H1 (cell line): Measurements from ENCODE around the gene DDX1. TPM values are rescaled to one million over a fixed set of nuclear protein-coding genes. Genes with fewer than 3 reads are reported as not detected.

Experiments
- CTCF ChIA-PET: fragments of 300-600 bp; sonication (Branson Sonifier 250); formaldehyde crosslinking; loops from one replicate; lab custom pipeline; 2021; ENCODE audit not compliant: partially characterized antibody; lab: Charles Lee
- POLR2A ChIA-PET: fragments of 300-600 bp; sonication (Branson Sonifier 250); formaldehyde crosslinking; loops from one replicate; lab custom pipeline; 2021; ENCODE audit warnings: inconsistent platforms; ENCODE audit not compliant: partially characterized antibody; lab: Charles Lee
- DNase-seq, 2 experiments: peaks; one replicate each; pipeline versions ENCODE4 v3.0.0 to v3.0.0-alpha.2; 2010 to 2022; ENCODE audit warnings: low spot score in 2 of 2, low read depth in 1 of 2, mixed read lengths in 1 of 2
- FAIRE-seq: peaks from 2 replicates; lab custom pipeline; 2011; peaks lifted over from hg19 to GRCh38; lab: Jason Lieb, UNC
- H2AFZ ChIP-seq: 2 replicates; pipeline ENCODE4 v1.8.1; 2012; ENCODE audit warnings: low read length, inconsistent platforms
- H2AK5ac ChIP-seq: 2 replicates; pipeline ENCODE4 v1.6.1; 2013; ENCODE audit warnings: low read depth, low read length
- H2BK120ac ChIP-seq: replicated peaks from 2 replicates; pipeline ENCODE3; 2013; ENCODE audit warnings: low read depth, low read length, inconsistent platforms
- H2BK12ac ChIP-seq: 2 replicates; pipeline ENCODE4 v1.6.1; 2013; ENCODE audit warnings: low read depth, low read length
- H2BK15ac ChIP-seq: 2 replicates; pipeline ENCODE4 v1.6.1; 2013; ENCODE audit warnings: low read length
- H2BK20ac ChIP-seq: 2 replicates; pipeline ENCODE4 v1.6.1; 2013; ENCODE audit warnings: low read length
- H2BK5ac ChIP-seq: 2 replicates; pipeline ENCODE4 v1.6.1; 2013; ENCODE audit warnings: low read depth, low read length
- H3K14ac ChIP-seq: 2 replicates; pipeline ENCODE4 v1.6.1; 2013; ENCODE audit warnings: inconsistent platforms; ENCODE audit not compliant: insufficient read length
- H3K18ac ChIP-seq: 2 replicates; pipeline ENCODE4 v1.6.1; 2013; ENCODE audit warnings: low read length; ENCODE audit errors: extremely low read depth
- H3K23ac ChIP-seq: 2 replicates; pipeline ENCODE4 v1.6.1; 2013; ENCODE audit warnings: inconsistent platforms; ENCODE audit not compliant: insufficient read length
- H3K23me2 ChIP-seq: 2 replicates; pipeline ENCODE4 v1.6.1; 2013; ENCODE audit warnings: low read depth, low read length
- H3K27ac ChIP-seq: 2 replicates; pipeline ENCODE4 v1.6.1; 2011; ENCODE audit warnings: low read depth, low read length, inconsistent platforms
- H3K27me3 ChIP-seq, 4 experiments: replicated peaks in 1 of 4; 1 replicate in 1 of 4; 2 replicates in 3 of 4; pipeline versions ENCODE4 v1.6.1 to v1.8.1; 2011 to 2013; ENCODE audit warnings: low read length in 3 of 4, mild to moderate bottlenecking in 3 of 4, inconsistent platforms in 2 of 4, mixed read lengths in 2 of 4, moderate library complexity in 1 of 4; ENCODE audit not compliant: control insufficient read depth in 3 of 4, insufficient read depth in 3 of 4; ENCODE audit errors: extremely low read depth in 1 of 4
- H3K36me3 ChIP-seq, 4 experiments: 2 replicates each; pipeline versions ENCODE4 v1.6.1 to v1.8.1; 2011 to 2013; ENCODE audit warnings: mild to moderate bottlenecking in 4 of 4, low read length in 3 of 4, moderate library complexity in 2 of 4, control low read depth in 1 of 4, inconsistent platforms in 1 of 4; ENCODE audit not compliant: insufficient read depth in 4 of 4, control insufficient read depth in 2 of 4
- H3K4ac ChIP-seq: replicated peaks from 2 replicates; pipeline ENCODE3; 2013; ENCODE audit warnings: low read length, low read depth, mixed read lengths, inconsistent platforms; ENCODE audit not compliant: insufficient read length
- H3K4me1 ChIP-seq, 4 experiments: replicated peaks in 1 of 4; 1 replicate in 1 of 4; 2 replicates in 3 of 4; pipeline versions ENCODE4 v1.6.1 to v1.8.1; 2011 to 2013; ENCODE audit warnings: low read length in 3 of 4, inconsistent platforms in 2 of 4, mixed read lengths in 1 of 4; ENCODE audit not compliant: insufficient read depth in 4 of 4, control insufficient read depth in 3 of 4
- H3K4me2 ChIP-seq, 2 experiments: 2 replicates each; pipeline versions ENCODE4 v1.6.1 to v1.8.1; 2011 to 2013; ENCODE audit warnings: low read depth in 2 of 2, low read length in 2 of 2, control low read depth in 1 of 2, inconsistent platforms in 1 of 2, mild to moderate bottlenecking in 1 of 2; ENCODE audit not compliant: insufficient read depth in 1 of 2
- H3K4me3 ChIP-seq, 4 experiments: fragments of 200-600, 300-600 bp in 1 of 4; sonication (generic), shearing (Covaris generic), sonication (Bioruptor Twin) in 1 of 4; 2 replicates each; pipeline versions ENCODE4 v1.5.1 to v1.8.1; 2011 to 2016; ENCODE audit warnings: low read length in 4 of 4, low read depth in 3 of 4, control low read depth in 2 of 4, inconsistent platforms in 2 of 4, mild to moderate bottlenecking in 2 of 4, mixed read lengths in 1 of 4, moderate library complexity in 1 of 4; ENCODE audit not compliant: insufficient read depth in 2 of 4; ENCODE audit errors: extremely low read depth in 1 of 4
- H3K56ac ChIP-seq: replicated peaks from 2 replicates; pipeline ENCODE3; 2013; ENCODE audit warnings: low read depth, mild to moderate bottlenecking, mixed read lengths, low read length, inconsistent platforms; ENCODE audit not compliant: insufficient read length
- H3K79me1 ChIP-seq: 2 replicates; pipeline ENCODE4 v1.6.1; 2013; ENCODE audit warnings: low read depth, low read length, control low read depth
- H3K79me2 ChIP-seq, 2 experiments: 2 replicates each; pipeline versions ENCODE4 v1.6.1 to v1.8.1; 2012 to 2013; ENCODE audit warnings: low read length in 2 of 2, mild to moderate bottlenecking in 2 of 2, inconsistent platforms in 1 of 2; ENCODE audit not compliant: insufficient read depth in 2 of 2, control insufficient read depth in 1 of 2
- H3K9ac ChIP-seq, 4 experiments: replicated peaks in 1 of 4; 1 replicate in 1 of 4; 2 replicates in 3 of 4; pipeline versions ENCODE4 v1.6.1 to v1.8.1; 2011 to 2013; ENCODE audit warnings: low read depth in 3 of 4, low read length in 3 of 4, control low read depth in 2 of 4, mild to moderate bottlenecking in 2 of 4, moderate library complexity in 2 of 4, inconsistent platforms in 1 of 4; ENCODE audit errors: extremely low read depth in 1 of 4
- H3K9me3 ChIP-seq, 2 experiments: 2 replicates each; pipeline versions ENCODE4 v1.6.1 to v1.8.1; 2012 to 2013; ENCODE audit warnings: mild to moderate bottlenecking in 2 of 2, moderate library complexity in 2 of 2, control low read depth in 1 of 2, inconsistent platforms in 1 of 2, low read depth in 1 of 2, low read length in 1 of 2, mixed read lengths in 1 of 2; ENCODE audit not compliant: insufficient read depth in 2 of 2
- H4K20me1 ChIP-seq, 2 experiments: replicated peaks in 1 of 2; 2 replicates each; pipeline versions ENCODE3 to v1.8.1; 2011 to 2013; ENCODE audit warnings: inconsistent platforms in 2 of 2, low read length in 2 of 2, mild to moderate bottlenecking in 1 of 2; ENCODE audit not compliant: insufficient read depth in 2 of 2, control insufficient read depth in 1 of 2
- H4K5ac ChIP-seq: 2 replicates; pipeline ENCODE4 v1.6.1; 2013; ENCODE audit warnings: low read length, low read depth, mixed read lengths, inconsistent platforms; ENCODE audit not compliant: insufficient read length
- H4K8ac ChIP-seq: 2 replicates; pipeline ENCODE4 v1.8.0; 2013; ENCODE audit warnings: mild to moderate bottlenecking, moderate library complexity, low read length, inconsistent platforms; ENCODE audit not compliant: insufficient read depth; ENCODE audit errors: extremely low read depth
- H4K91ac ChIP-seq: replicated peaks from 2 replicates; pipeline ENCODE3; 2013; ENCODE audit warnings: low read length, mixed read lengths, inconsistent platforms; ENCODE audit not compliant: insufficient read length
- ASH2L ChIP-seq: fragments of 200-600, 300-600 bp; sonication (generic); IDR thresholded peaks from one replicate; pipeline ENCODE4 v1.7.1; 2017; ENCODE audit warnings: low read length
- CEBPB ChIP-seq: IDR thresholded peaks from 2 replicates; pipeline ENCODE4 v1.6.1; 2012; ENCODE audit warnings: low read depth, low read length
- CHD2 ChIP-seq: IDR thresholded peaks from 2 replicates; pipeline ENCODE4 v1.6.1; 2012; ENCODE audit warnings: low read length, improper control_type of control experiment
- CREB1 ChIP-seq: IDR thresholded peaks from 2 replicates; pipeline ENCODE4 v1.6.1; 2012; ENCODE audit warnings: inconsistent platforms
- CTCF ChIP-seq, 3 experiments: IDR thresholded peaks; 1 replicate in 2 of 3; 2 replicates in 1 of 3; pipeline versions ENCODE4 v1.5.1 to v1.6.1; 2011; ENCODE audit warnings: low read length in 3 of 3, mild to moderate bottlenecking in 3 of 3, inconsistent platforms in 2 of 3, low read depth in 1 of 3, moderate library complexity in 1 of 3; ENCODE audit not compliant: insufficient read depth in 1 of 3; ENCODE audit errors: control extremely low read depth in 1 of 3
- HDAC2 ChIP-seq, 2 experiments: fragments of 300-600 bp in 1 of 2; sonication (generic) in 1 of 2; IDR thresholded peaks; 2 replicates each; pipeline ENCODE4 v1.6.1; 2011 to 2012; ENCODE audit warnings: low read depth in 2 of 2, low read length in 2 of 2, mild to moderate bottlenecking in 2 of 2, moderate library complexity in 2 of 2, borderline replicate concordance in 1 of 2, inconsistent platforms in 1 of 2
- RAD21 ChIP-seq, 2 experiments: IDR thresholded peaks in 1 of 2; conservative IDR thresholded peaks in 1 of 2; 2 replicates each; pipeline ENCODE4 v1.6.1; 2011; ENCODE audit warnings: low read depth in 2 of 2, low read length in 2 of 2, improper control_type of control experiment in 1 of 2, inconsistent platforms in 1 of 2, mild to moderate bottlenecking in 1 of 2, moderate library complexity in 1 of 2
- WGBS, 2 experiments: shearing (Covaris generic) in 1 of 2; methylation state at CpG; one replicate each; pipeline versions ENCODE4 v1.1.6 to v1.1.7; 2013 to 2015; ENCODE audit warnings: low lambda C conversion rate in 2 of 2, mixed read lengths in 2 of 2, inconsistent platforms in 1 of 2, low coverage in 1 of 2, missing lambda C conversion rate in 1 of 2; ENCODE audit not compliant: insufficient replicate concordance in 2 of 2, insufficient coverage in 1 of 2, insufficient read length in 1 of 2; ENCODE audit errors: extremely low coverage in 1 of 2, missing lambda C conversion rate in 1 of 2; 5-methylcytosine and 5-hydroxymethylcytosine counted together
- polyA plus RNA-seq, 7 experiments: library from polyadenylated mRNA; depleted of rRNA in 3 of 7; stranded (reverse) in 5 of 7; unstranded in 2 of 7; fragments of >200 nt in 5 of 7; fragments of 200-250 nt in 2 of 7; gene quantifications; 1 replicate in 5 of 7; 2 replicates in 1 of 7; 4 replicates in 1 of 7; pipeline versions ENCODE4 v1.2.1 to v1.2.3, GENCODE V29; 2011 to 2013; ENCODE audit warnings: missing spikeins in 2 of 7, mixed read lengths in 2 of 7
- total RNA-seq: library from RNA; stranded (reverse); fragmentation: NEBNext Ultra II Directional; extraction: Animal tissue kit (Norgen Biotek cat#: 25700); gene quantifications from 2 replicates; pipeline ENCODE4 v1.2.1, GENCODE V29; 2021

Gene DDX1
- total and polyA plus RNA-seq, 2 of the 8 experiments (the other 6 are each of a cell fraction or from before 2014, with no cell fraction given), result 51.1 to 161 TPM

- Histone ChIP-seq H3K56ac (no peak overlapping the region), H3K23me2 (no peaks in the 10 kb centered on the region), H2BK120ac (no peak overlapping the region), H3K27me3 (no peaks in the 10 kb centered on the region), H2AFZ (no peak overlapping the region), H3K23ac (no peak overlapping the region), H2BK15ac (no peak overlapping the region), H4K20me1 (no peaks in the 10 kb centered on the region), H4K8ac (no peak overlapping the region), H2BK12ac (no peak overlapping the region), H3K36me3 (no peaks in the 10 kb centered on the region), H3K4ac (no peak overlapping the region), H3K79me1 (no peaks in the 10 kb centered on the region), H4K5ac (no peak overlapping the region), H3K18ac (no peak overlapping the region), H2BK20ac (no peak overlapping the region), H3K4me2 (no peak overlapping the region), H3K4me3 (no peak overlapping the region), H4K91ac (no peak overlapping the region), H2AK5ac (no peak overlapping the region), H3K9me3 (no peaks in the 10 kb centered on the region), H3K14ac (no peak overlapping the region), H3K27ac (no peak overlapping the region), H3K4me1 (no peaks in the 10 kb centered on the region), H2BK5ac (no peak overlapping the region), H3K79me2 (no peaks in the 10 kb centered on the region), H3K9ac (no peak overlapping the region)
- 36% methylated on average over 7 of the region's 7 CpGs; no CpG with 5 or more reads in 1 of the 2 experiments for WGBS, 2 experiments
- TF ChIP-seq HDAC2 (IDR thresholded peaks at IDR 0.05; ENCODE audit: borderline replicate concordance in 1 of 2, low read depth in 2 of 2, low read length in 2 of 2), result no peak
- TF ChIP-seq RAD21 (IDR thresholded peaks at IDR 0.05 in 1 of 2, conservative IDR thresholded peaks at IDR 0.05 in 1 of 2; ENCODE audit: low read depth in 2 of 2, low read length in 2 of 2), result peak; percentile 89 to 90
- no peak for TF ChIP-seq ASH2L
- TF ChIP-seq CREB1, result 0 out of 2 replicates have a peak, but pooled peaks have one; percentile 25
- TF ChIP-seq CHD2, result no peak
- TF ChIP-seq CEBPB, result no peak
- TF ChIP-seq CTCF (IDR thresholded peaks at IDR 0.05; ENCODE audit: control extremely low read depth in 1 of 3, insufficient read depth in 1 of 3, low read depth in 1 of 3, low read length in 3 of 3), result peak; percentile 66 to 90 (median 85)
- DNase-seq (peak; percentile 74 to 95), FAIRE-seq (peak; percentile 81)
- ChIA-PET POLR2A (interaction anchor here (1.3 to 1.5 kb wide), 2 partner anchors 10 to 16 kb away, joined by 7 read pairs; partner anchors contain the start of gene NBAS), CTCF (interaction anchor here (0.5 to 6.9 kb wide), 47 partner anchors 9 to 940 kb away, joined by 3 to 51 read pairs (median 3); partner anchors contain the start of gene NBAS)
Measured at GRCh38 chr2:15577071-15577735, 14.5 kb upstream of the DDX1 start.
